GM19372 (cell line): ENCODE results near the gene RNF169.
"Not testable (repeated sequence)": the region's sequence is repeated elsewhere in the genome, so short reads cannot be mapped to it uniquely, and the experiment has no call there.

Source experiments
- ATAC-seq: cut with Tn5 transposase; IDR thresholded peaks from one replicate; pipeline ENCODE4 v1.9.1; 2021; ENCODE audit warnings: mild to moderate bottlenecking, low read depth, moderate library complexity; ENCODE audit not compliant: unreplicated experiment

Gene RNF169

DNA sequence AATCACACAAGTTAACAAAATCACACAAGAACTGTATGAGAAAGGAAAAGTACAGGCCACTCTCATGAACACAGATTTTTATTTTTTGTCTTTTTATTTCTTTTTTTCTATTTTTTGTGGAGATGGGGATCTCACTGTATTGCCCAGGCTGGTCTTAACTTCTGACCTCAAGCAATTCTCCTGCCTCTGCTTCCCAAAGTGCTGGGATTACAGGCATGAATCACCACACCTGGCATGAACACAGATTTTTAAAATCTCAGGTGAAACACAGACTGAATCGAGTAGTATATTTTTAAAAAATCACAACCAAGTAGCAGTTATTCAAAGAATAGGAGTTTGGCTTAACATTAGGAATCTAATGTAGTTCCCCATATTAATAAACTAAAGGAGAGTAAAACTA, 18.3 kb downstream of the RNF169 start:
- no peak for ATAC-seq

DNA sequence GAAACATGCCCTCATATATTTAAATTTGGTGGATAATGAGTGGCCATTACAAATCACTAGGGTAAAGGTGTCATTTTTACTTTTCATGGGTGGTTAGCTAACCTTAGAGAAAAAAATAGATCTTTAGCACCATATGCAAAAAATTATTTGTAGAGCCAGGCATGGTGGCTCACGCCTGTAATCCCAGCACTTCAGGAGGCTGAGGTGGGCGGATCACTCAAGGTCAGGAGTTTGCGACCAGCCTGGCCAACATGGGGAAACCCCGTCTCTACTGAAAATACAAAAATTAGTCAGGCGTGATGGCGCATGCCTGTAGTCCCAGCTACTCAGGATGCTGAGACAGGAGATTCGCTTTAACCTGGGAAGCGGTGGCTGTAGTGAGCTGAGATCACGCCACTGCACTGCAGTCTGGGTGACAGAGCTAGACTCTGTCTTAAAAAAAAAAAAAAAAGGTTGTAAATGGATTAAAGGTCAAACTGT, 19.6 kb downstream of the RNF169 start:
- ATAC-seq: not testable (repeated sequence)

DNA sequence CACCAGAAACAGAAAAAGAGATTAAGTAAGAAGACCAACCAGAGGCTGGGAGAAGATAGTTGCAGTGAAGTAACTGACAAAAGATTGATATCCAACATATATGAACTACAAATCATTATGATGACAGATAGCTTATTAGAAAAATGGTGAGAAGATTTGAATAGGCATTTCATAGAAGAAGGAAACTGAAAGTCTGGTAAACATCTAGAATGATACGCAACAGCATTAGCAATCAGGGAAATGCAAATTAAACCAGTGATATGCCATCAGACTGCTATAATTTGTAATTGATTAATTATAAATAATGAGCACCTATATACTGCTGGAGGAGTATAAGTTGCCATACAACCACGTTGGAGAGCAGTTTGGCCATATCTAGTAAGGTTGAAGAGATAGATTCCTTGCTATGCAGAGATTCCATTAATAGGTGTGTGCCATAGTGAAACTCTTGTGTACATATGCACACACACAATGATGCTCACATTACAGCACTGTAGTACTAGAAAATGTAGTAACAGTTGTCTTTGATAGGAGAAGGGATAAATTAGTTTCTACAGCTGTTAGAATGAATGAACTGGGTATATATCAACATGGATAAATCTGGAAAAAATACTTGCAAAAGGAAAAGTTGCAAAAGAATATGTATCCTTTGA, 20.5 kb downstream of the RNF169 start:
- no peak for ATAC-seq

DNA sequence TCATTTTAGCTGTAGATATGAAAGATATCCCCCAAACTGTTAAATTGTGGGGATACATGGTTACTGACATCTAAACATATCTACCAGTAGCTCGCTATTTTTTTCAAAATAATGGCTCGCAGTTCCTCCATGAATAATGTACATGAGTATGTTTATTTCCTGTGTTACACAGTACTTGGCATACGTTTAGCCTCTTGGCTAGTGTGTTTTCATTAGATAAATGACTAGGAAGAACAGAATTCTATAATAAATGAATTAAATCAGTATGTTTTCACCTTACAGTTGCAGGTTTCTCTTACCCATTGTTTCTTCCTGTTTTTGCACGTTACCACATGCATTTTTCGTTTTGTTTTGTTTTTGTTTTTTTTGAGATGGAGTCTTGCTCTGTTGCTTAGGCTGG, 21.8 kb downstream of the RNF169 start:
- ATAC-seq: no peak

DNA sequence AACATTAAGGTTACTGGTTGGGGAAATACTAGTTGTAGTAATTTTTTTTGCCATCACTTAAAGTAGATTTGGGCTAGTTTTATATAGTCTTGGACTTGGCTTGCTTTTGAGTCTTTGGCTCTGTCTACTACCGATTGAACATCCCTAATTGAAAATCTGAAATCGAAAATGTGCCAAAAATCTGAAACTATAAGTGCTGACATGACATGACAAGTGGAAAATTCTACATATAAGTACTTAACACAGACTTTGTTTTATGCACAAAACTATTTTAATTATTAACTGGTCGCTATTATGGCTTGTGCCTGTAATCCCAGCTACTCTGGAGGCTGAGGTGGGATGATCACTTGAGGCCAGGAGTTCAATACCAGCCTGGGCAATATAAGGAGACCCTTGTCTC, 22.5 kb downstream of the RNF169 start:
- no peak for ATAC-seq

DNA sequence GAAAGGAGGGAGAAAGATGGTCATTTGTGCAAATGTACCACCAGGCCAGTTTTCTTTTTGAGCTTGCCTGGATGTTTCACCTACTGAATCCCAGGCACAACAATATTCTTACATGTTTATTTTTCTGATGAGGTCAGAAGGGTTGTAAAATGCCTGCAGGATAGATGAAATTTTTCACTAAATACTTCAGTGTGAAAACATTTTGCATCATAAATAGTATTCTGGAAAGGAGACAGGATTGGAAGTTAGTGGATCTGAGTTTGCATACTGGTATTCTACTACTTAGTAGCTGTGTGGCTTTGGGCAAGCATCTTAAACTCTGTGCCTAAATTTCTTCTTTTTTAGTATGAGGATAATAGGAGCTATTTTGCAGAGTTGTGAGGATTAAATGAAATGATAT, 24.8 kb downstream of the RNF169 start:
- no peak for ATAC-seq

DNA sequence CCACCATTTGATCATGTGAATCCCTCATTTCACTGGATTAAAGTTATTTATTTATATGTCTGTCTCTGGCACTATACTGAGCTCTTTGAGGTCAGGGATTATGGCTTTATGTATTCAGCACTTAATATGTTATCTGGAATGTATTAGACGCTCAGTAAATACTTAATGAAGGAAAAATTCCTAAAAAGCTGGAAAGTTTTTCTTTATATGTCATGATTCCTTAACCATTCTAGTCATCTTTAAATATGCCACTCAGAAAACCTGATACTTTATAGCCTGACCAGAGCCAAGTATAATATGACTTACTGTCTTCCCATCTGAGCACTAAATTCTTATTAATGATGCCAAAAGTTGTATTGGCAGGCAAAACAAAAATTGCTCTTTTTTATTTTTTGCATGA, 27.1 kb downstream of the RNF169 start:
- ATAC-seq: no peak

DNA sequence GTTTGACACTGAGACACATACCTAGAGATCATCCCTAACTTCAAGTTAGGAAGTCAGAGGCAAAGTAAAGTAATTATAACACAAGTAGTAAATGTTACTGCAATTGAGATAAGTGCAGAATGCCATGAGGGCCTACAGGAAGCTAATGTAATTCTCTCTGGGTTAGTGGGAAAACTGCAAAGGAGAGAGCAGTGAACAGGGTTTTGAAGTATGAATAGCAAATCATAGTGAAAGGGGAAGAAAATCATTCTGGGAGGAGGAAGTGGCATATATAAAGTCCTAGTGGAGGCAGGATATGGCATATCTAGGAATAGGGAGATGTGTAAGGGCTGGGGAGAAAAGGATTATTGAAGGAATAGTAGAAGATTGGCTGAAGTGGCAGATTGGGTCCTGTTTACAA, 27.9 kb downstream of the RNF169 start:
- ATAC-seq: no peak

DNA sequence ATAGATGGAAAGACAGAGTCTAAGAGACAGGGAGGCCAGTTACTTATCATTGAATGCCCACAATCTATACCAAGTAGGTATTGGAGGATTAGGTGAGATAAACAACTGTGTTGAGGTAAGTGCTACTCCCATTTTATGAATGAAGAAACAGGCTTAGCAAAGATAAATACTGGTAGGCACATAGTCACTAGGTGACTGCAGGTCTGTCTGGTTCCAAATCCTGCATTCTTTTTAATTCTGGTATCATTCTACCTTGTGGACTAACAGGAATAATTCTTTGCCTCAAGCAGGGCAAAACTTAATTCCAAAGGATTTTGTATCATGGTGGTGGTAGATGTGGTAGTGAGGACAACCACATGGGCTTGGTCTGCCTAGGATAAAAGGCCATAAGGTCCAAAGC, 28.4 kb downstream of the RNF169 start:
- ATAC-seq: no peak

DNA sequence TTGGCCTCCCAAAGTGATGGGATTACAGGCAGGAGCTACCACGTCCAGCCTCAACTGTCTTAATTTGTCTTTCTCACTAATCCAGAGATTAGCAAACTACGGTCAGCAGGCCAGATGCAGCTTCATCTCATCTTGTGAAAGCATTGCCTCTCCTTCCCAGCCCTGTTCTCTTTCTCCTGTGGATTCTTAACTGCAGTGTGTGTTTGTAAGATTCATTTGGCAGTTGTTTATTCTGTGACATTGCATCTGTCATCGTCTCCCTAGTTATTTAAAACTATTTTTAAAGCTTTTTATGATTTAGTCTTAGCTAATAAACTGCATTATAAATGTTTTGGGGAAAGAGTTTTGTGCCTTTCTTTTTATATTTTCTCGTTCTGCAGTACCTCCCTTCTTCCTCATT, 29.2 kb downstream of the RNF169 start:
- no peak for ATAC-seq

DNA sequence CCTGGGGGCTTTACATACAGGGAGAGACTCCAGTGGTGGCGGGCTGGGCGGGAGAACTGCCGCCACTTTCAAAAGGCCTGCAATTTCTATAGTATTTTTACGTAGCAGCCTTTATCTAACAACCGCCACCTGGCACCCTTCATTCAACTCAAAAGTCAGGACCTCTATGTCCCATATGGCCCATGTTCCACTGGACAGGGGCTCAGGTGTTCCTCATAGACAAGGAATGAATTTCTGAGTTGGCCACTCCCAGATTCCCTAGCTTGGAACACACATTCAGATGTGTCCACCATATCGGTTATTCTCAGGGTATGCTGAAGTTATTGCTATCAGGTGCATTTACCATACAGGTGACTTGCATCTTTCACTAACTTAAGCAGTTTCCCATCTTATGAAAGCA, 29.9 kb downstream of the RNF169 start:
- ATAC-seq: no peak

DNA sequence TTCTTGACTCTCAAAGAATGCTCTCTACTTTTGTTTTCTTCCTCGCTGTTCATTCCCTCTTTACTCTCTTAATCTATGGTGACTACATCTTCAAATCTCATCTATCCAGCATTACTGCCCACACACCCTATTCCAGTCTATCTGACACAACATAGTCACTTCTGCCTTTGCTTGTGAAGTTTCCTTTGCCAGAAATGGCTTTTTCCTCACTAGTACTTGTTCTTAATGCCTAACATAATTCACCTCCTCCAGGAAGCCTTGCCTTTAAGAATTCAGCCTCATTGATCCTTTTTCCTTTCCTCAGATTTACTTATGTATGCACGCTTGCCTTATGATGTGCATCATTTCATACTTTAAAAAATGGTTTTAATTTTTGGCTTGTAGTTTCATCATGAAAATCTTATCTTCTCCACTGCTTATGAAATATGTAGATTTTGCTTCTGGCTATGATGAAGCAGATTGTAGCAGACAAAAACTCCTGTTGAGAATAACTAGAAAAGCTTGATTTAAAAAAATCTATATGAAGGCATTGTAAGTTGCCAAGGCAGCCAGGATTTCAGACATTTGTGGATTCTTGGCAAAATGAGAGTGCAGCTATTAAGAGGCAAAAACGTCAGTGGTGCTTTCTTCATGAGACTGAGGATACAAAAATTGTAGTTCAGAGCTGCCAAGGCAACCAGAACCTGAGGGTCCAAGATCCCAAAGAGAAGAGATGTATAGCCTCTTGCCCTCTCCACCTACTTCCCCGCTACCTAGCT, 31.8 kb downstream of the RNF169 start:
- ATAC-seq: no peak

DNA sequence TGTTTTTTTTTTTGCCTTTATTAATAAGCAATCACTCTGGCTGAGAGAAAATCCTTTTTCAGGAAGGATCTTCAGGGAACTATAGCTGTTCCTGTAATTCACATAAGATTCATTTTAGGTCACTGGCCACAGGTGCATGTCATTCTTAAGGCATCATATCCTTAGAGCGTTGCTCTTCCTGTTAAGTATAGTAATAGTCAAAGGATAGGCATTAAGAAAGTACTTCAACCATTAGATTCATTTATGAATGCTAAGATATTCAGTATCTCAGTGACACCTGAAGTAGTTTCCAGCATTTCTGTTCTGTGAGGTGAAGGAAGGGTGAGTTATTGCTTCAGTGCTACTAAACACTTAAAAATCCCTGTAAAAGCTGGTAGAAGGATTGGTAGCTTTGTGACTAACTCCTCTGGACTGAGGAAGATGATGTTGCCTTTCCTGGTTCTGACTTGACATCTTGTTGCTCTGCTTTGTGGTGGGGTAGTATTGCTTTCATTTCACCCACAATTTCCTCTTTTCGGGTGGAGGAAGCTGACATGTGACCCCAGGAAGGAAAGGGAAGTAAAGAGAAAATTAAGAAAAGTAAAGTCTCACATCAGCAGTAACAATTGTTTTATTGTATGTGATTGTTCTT, 34.7 kb downstream of the RNF169 start:
- ATAC-seq: no peak

DNA sequence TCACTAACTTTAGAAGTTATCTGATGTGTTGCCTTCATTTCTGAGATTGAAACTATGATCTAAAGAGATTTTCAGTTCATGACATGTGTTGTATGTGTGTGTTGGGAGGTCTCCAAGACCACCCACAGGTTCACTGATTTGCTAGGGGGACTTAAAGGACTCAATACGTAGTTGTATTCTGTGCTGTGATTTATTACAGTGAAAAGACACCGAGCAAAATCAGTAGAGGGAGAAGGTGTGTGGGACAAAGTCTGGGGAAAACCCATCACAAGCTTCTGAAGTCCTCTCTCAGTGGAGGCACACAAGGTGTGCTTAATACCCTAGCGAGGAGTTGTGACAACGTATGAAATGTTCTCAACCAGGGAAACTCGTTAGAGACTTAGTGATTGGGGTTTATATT, 35.6 kb downstream of the RNF169 start:
- no peak for ATAC-seq

DNA sequence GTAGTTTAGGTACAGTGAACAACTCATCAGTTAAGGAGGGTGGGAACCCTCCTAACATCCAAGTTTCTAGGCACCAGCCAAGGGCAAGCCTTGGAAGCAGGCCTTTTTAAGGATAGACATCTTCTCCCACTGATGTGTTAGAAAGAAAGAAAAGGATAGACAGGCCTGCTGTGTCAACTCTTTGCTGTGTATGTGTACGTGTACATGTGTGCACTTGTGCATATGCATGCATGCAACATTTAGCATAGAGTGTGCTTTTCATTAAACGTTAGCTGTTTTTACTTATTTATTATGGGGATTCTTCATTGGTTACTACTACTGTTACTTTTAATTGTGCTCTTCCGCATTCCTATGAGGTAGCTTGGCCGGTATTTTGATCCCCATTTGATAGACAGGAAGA, 36.1 kb downstream of the RNF169 start:
- no peak for ATAC-seq

DNA sequence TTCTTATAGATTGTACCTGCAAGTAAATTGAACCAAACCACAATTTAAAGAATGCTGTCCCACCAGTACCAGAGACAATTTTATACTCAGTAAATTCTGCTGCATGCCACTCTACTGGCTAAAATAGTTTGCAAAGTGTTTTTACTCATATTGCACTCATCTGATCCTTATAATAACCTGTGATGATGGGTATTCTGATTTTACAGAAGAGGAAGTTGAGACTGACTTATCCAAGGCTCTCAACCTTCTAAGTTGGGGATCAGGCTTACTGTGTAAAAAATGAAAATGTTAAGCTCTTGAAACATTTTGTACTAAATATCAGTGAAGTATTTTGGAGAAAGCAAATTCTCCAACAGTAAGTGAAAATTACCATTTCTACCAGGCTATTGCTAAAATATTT, 37.9 kb downstream of the RNF169 start:
- ATAC-seq: no peak

DNA sequence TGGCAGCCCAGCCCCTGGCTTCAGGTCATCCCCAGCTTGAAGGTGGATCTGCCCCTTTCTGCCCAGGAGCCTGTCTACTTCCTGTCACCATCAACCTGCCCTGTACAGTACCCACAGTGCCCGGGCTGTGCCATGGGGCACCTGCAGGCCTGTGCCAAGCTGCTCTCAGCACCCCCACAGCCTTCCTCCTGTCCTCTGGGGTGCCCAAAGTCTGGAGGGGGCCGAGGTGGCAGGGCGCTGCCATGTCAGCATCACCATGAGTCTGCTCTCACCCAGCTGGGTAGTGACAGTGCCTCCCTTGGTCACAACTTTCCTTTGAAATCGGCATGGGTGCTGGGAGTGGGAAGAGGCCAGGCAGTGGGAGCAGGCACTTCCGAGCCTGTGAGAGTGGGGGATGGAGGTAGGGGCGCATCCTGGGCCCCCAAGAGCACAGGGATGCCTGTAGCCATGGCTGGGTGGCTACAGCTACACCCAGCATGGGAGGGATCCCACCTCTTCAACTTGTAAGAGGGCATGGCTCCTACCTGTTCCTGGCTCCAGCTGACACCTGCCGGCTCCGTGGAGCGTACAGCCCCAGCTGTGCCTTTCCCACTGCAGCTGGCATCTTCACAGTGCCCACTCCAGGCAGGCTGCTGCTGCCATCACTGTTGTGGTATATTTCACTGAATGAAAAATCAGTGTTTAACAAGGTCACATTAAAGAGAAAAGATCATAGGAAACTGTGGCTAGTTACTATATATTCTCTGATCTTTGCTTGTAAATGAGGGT, 42.9 kb downstream of the RNF169 start:
- ATAC-seq: no peak

DNA sequence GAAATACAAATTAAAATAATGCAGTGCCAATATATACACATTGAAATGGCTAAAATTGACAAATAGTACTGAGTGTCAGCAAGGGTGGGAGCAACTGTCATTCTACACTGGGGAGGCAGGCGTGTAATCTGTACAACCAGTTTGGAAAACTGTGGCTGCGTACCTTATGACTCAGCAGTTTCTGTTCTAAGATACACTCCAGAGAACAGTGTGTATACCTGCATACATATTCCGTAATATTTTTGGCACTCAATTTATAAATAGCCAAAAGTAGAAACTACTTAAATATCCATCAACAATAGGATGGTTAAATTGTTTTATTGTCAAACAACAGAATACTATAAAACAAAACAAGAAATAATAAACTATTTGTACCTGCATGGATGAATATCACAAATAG, 57.6 kb downstream of the RNF169 start:
- ATAC-seq: no peak

DNA sequence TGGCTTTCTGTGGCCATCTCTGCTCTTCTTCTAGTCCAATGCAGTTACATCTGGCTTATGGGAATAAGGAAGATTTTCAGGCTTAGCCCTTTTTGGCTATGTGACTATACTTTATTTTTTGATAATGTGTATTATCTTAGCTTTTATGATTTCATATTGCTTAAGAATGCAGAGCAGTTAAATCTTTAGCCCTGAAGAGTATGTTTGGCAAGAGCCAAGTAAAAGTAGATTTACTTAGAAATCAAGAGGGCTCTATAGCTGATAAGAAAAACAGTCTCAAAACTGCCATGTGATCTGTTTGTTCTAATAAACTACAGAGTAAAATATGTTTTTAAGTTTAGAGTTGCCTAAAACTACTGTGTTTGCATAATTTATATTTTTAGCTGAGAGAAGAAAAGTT, 61.2 kb downstream of the RNF169 start:
- no peak for ATAC-seq

DNA sequence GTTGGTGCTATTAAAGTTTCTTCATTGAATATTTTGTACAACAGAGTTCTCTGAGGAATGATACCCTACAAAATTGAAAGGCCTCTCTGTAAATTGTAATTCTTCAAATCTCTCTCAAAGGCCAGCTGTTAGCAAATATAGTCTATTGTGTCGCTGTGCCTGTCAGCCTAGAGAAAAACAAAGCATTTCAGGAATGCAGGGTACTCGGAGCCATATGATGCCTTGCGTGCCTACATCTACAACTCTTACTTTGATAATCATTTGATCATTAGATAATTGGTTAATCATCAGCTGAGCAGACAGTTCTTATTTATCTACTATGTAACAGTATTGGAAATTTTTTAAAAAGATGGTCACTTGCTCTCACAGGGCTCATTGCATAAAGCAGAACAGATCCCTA, 67.3 kb downstream of the RNF169 start:
- ATAC-seq: no peak

DNA sequence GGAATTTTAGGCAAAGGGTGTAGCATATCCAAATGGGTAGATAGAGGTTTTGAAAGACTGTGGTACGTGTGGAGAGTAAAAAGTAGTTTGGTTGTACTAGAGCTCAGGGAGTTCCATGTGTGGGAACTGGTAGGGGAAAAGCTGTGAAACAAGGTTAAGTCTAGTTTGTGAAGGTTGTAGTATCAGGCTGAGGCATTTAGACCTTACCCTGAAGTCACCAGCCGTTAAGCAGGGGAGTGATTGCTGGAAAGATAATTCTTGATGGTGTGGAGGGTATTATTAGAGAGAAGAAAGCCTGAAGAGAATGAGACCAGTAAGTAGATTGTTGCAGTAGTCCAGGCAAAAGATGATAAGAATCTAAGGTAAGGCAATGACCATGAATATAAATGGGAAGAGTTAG, 68.0 kb downstream of the RNF169 start:
- ATAC-seq: no peak
